ENCODE measurements around the gene ZNF724. TPM values are rescaled to one million over a fixed set of nuclear protein-coding genes. Genes with fewer than 3 reads are reported as not detected.
"Not testable (repeated sequence)": the region's sequence is repeated elsewhere in the genome, so short reads cannot be mapped to it uniquely, and the experiment has no call there.

The ZNF724 gene
- 4.1 and 6.2 TPM in 2 replicates for total RNA-seq (2014; rRNA removed; shearing (Covaris generic))
- polyA plus RNA-seq (2015; cell fraction: cytosol; rRNA removed), result 2.8 and 3.6 TPM in 2 replicates
- 1.9 and 2.4 TPM in 2 replicates for polyA plus RNA-seq (2015; cell fraction: nucleus; rRNA removed)

DNA sequence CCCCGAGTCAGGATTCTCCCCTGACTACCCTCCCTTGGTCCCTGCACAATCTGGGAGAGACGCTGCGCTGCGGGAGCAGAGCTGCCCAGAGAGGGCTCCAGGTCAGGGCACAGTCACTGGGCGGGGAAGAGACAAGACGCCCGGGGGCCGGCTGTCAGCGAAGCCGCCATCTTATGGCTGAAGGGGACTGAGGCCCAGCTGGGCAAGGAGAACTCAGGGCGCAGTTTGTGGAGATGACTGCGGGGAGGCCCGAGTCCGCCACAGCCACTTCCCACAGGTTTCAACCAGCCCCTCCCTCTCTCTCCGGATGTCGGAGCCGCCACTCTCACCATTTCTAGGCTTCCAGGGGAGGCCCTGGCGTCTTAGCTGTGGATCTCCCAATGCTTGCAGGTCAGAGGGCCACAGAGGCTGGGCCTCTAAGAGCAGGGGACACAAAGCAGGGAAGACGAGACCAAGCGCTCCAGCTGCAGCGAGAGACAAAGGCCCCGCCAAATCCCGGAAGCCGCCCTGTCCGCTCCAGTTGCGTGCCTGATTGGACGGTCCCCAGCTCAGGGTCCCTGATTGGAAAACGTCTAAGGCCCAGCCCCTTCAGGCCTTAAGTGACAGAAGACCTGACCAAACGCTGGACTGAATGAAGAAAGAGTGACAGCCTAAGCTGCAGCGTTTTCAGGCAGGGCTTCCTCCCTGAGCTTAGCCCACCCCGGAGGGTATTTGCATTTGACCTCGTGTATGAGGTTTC, at the start of gene ZNF724:
TSS of gene ZNF724 (minus strand) at position 484 of the 739 bp plus-strand sequence. CDS start at position 332, 152 bp downstream.
- in situ Hi-C loops (cut with HindIII; ENCODE audit: low pct_unique_long_range_greater_than_20kb, low sequenced_read_pairs), result no loop called here

DNA sequence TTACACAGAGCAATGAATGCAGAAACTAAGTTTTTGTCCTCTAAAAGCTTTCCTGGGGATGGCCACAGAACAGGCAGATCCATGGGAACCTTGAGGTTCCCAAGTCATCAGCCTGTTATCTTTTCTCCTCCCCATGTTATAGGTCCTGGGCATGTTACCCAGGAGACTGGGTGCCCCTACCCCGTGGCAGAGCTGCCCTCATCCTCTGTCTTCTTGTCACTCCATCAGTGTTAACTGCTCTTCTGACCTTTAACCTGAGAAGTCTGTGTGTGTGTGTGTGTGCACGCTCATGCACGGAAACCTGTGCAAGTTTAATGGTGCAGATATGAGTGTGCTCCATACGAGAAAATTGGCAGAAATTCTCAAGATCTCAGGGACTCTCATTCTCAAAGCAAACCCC, 43.9 kb upstream of the ZNF724 start:
- DNase-seq (ENCODE audit: low read depth, low spot score), result no peak
- in situ Hi-C loops (cut with HindIII; ENCODE audit: low pct_unique_long_range_greater_than_20kb, low sequenced_read_pairs), result no loop called here

More for the DNA sequence above, at the start of gene ZNF724:
- DNase-seq (ENCODE audit: low read depth, low spot score), result peak; percentile 93

DNA sequence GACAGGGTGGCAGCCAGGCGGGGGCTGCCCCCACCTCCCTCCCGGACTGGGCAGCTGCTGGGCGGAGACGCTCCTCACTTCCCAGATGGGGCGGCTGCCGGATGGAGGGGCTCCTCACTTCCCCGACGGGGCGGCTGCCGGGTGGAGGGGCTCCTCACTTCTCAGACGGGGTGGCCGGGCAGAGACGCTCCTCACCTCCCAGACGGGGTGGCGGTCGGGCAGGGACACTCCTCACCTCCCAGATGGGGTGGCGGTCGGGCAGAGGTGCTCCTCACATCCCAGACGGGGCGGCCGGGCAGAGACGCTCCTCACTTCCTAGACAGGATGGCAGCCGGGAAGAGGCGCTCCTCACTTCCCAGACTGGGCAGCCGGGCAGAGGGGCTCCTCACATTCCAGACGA, 39.8 kb upstream of the ZNF724 start:
- in situ Hi-C loops (cut with HindIII; ENCODE audit: low pct_unique_long_range_greater_than_20kb, low sequenced_read_pairs); DNase-seq (ENCODE audit: low read depth, low spot score): not testable (repeated sequence)

DNA sequence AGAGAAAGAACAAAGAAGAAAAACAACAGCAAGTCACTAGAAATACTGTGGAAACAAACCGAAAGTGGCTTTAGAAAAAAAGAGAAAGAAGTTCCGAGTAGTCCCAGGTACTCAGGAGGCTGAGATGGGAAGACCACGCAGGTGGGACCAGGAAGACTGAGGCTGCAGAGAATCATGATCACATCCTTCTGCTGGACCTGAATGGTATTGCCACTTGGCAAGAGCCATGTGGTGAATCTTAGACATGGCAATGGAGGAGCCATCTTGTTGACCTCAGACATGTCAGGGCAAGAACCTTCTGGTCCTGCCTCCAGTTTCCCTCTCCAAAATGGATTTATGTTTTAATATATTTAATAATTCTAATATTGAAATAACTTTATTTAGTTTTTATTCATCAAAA, 37.4 kb upstream of the ZNF724 start:
- in situ Hi-C loops (cut with HindIII; ENCODE audit: low pct_unique_long_range_greater_than_20kb, low sequenced_read_pairs), result no loop called here
- DNase-seq (ENCODE audit: low read depth, low spot score), result no peak

DNA sequence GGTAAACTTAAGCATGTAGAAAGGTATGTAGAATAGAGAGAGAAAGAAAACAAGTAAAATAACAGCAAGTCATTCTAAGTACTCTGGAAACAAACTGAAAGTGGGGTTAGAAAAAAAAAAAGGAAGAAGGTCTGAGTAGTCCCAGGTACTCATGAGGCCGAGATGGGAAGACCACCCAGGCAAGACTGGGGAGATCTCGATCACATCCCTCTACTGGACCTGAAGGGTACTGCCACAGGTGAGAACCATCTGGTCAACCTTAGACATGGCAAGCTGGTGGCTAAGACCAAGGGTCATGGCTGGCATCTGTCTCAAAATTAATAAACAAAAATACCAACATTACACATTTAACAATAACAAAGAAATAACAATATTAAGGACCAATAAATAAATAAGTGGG, 36.3 kb upstream of the ZNF724 start:
- no peak for DNase-seq (ENCODE audit: low read depth, low spot score)
- in situ Hi-C loops (cut with HindIII; ENCODE audit: low pct_unique_long_range_greater_than_20kb, low sequenced_read_pairs), result no loop called here

DNA sequence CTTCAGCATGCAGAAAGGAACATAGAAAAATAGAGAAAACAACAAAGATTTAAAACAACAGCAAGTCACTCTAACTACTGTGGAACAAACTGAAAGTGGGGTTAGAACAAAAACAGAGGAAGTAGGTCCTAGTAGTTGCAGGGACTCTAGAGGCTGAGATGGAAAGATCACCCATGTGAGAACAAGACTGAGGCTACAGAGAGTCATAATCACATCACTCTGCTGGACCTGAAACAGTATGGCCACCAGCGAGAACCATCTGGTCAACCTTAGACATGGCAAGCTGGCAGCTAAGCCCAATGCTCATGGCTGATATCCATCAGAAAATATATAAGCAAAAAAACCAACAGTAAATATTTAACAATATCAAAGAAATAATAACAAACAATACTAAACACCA, 35.8 kb upstream of the ZNF724 start:
- in situ Hi-C loops (cut with HindIII; ENCODE audit: low pct_unique_long_range_greater_than_20kb, low sequenced_read_pairs), result no loop called here
- no peak for DNase-seq (ENCODE audit: low read depth, low spot score)

DNA sequence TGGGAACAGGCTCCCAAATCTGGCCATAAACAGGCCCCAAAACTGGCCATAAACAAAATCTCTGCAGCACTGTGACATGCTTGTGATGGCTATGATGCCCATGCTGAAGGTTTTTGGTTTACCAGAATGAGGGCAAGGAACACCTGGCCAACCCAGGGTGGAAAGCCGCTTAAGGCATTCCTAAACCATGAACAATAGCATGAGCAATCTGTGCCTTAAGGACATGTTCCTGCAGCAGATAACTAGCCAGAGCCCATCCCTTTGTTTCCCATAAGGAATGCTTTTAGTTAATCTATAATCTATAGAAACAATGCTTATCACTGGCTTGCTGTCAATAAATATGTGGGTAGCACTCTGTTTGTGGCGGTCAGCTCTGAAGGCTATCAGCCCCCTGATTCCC, 35.1 kb upstream of the ZNF724 start:
- in situ Hi-C loops (cut with HindIII; ENCODE audit: low pct_unique_long_range_greater_than_20kb, low sequenced_read_pairs); DNase-seq (ENCODE audit: low read depth, low spot score): not testable (repeated sequence)

DNA sequence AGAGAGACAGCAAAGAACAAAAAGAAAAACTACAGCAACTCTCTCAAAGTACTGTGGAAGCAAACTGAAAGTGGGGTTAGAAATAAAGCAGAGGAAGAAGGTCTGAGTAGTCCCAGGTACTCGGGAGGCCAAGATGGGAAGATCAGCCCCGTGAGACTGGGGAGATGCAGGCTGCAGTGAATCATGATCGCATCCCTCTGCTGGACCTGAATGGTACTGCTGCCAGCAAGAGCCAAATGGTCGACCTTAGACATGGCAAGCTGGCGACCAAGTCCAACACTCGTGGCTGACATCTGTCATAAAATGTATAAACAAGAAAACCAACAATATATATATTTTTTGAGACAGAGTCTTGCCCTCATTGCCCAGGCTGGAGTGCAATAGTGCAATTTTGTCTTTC, 33.7 kb upstream of the ZNF724 start:
- in situ Hi-C loops (cut with HindIII; ENCODE audit: low pct_unique_long_range_greater_than_20kb, low sequenced_read_pairs), result no loop called here
- DNase-seq (ENCODE audit: low read depth, low spot score), result peak; percentile 47

DNA sequence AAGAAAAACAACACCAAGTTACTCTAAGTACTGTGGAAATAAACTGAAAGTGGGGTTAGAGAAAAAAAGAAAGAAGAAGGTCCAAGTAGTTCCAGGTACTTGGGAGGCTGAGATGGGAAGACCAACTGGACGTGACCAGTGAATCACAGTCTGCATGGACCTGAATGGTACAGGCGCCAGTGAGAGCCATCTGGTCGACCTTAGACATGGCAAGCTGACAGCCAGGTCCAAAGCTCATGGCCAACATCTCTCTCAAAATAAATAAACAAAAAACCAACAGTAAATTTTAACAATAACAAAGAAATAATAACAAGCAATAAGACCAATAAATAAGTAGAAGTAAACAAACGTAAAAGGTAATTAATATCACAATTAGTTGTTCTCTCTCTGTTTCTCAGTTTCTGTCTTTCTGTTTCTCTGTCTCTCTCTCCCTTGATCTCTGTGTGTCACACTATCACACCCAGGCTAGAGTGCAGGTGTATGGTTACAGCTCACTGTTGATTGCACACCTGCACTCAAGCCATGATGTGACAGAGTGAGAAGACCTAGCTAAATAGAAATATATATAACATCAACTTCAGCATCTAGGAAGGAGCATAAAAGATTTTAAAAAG, 31.6 kb upstream of the ZNF724 start:
- no peak for DNase-seq (ENCODE audit: low read depth, low spot score)
- in situ Hi-C loops (cut with HindIII; ENCODE audit: low pct_unique_long_range_greater_than_20kb, low sequenced_read_pairs), result no loop called here

DNA sequence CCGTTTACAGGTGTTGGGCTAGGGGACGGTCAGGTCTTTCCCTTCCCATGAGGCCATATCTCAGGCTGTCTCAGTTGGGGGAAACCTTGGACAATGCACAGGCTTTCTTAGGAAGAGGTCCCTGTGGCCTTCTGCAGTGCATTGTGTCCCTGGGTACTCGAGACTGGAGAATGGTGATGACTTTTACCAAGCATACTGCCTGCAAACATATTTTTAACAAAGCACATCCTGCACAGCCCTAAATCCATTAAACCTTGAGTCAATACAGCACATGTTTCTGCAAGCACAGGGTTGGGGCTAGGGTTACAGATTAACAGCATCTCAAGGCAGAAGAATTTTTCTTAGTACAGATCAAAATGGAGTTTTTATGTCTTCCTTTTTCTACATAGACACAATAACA, 27.9 kb upstream of the ZNF724 start:
- in situ Hi-C loops (cut with HindIII; ENCODE audit: low pct_unique_long_range_greater_than_20kb, low sequenced_read_pairs); DNase-seq (ENCODE audit: low read depth, low spot score): not testable (repeated sequence)

DNA sequence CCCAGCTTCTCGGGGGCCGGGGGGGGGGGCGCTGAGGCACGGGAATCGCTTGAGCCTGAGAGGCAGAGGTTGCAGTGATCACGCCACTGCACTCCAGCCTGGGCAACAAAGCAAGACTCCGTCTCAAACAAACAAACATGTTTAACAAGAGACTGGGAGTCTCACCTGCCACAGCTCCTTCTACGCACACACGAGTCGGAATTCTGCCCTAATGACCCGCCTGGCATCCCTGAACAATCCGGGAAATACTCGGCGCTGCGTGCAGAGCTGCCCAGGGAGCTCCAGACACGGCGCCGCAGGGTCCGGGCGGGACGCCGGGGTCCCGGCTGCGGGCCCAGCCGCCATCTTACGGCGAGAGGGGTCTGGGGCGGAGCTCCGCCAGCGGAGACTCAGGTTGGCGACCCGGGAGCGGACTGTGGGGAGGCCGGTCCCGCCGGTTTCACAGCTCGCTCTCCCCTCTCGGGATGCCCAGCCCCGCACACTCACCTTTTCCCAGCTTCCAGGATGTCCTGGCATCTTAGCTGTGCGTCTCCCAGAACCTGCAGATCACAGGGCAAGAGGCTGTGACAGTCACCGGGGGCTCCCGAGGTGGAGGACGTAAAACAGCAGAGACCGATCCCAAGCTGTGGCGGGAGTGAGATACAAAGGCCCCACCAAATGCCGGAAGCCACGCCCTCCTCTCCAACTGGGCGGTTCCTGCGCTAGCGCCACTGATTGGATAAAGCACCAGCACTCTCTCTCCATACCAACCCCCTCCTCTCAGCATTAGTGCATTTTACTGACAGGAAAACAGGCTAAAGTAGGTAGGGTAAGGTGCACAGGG, 23.6 kb upstream of the ZNF724 start:
- in situ Hi-C loops (cut with HindIII; ENCODE audit: low pct_unique_long_range_greater_than_20kb, low sequenced_read_pairs), result no loop called here
- peak; percentile 83 for DNase-seq (ENCODE audit: low read depth, low spot score)

DNA sequence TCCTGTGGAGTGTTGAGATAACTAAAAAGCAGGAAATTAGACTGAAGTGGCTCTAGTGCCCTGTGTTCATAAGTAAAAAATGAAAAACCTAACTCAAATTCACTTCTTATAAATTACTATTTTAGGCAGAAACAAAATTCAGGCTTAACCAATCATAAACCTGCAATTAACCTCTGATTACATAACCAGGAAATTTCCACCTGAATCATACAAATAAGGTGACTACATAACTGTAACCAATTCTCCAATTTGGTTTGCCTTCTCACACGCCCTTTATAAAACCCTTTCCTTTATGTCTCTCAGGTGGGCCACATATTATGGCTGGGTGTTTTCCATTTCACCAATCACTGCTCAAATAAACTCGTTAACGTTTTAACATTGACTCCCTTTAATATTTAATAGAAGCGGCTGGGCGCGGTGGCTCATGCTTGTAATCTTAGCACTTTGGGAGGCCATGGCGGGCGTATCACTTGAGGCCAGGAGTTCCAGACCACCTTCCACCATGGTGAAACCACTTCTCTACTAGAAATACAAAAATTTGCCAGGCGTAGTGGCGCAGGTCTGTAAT, 22.9 kb upstream of the ZNF724 start:
- no peak for DNase-seq (ENCODE audit: low read depth, low spot score)
- in situ Hi-C loops (cut with HindIII; ENCODE audit: low pct_unique_long_range_greater_than_20kb, low sequenced_read_pairs), result no loop called here

DNA sequence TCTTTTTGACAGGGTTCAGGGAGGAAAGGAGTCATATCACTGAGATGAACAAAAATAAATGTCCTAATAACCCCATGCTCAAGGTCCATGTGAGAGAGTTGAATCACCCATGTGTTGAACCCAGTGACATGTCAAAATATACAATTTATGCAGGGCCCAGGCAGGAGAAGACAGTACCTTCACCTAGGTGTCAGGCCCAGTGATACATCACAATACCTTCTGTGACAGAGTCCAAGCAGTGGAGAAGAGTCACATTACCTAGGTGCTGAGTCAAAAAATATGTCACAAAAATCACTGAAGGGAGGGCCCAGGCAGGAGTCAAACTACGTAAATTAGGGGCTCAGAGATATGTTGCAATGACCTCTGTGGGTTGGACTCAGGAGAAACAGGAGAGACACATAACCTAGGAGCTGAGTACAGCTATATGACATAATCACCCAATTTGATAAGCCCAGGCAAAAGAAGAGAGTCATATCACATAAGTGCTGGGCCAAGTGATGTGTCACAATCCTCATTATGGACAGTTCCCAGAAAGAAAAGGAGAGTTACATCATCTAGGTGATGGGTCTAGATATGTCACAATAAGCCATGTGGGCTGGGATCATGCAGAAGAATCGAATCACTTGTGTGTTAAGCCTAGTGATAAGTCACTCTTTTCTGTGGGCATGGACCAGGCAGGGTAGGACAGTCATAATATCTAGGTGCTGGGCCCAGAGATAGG, 13.8 kb upstream of the ZNF724 start:
- in situ Hi-C loops (cut with HindIII; ENCODE audit: low pct_unique_long_range_greater_than_20kb, low sequenced_read_pairs), result no loop called here
- no peak for DNase-seq (ENCODE audit: low read depth, low spot score)

DNA sequence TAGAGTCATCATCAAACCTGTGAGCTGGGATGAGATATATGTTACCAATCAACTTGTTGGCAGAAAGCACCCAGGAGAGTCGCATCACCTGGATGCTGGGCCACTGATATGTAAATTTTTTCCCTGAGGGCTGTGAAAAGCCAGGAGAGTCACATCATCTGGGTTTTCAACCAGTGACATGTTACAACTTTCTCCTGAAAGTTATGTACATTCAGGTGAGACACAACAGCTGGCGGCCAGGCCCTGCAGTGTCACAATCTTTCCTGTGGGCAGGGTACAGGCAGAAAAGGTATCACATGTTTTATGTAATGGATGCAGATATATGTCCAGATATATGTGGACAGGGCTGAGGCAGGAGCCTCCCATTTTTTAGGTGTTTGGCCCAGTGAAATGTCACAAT, 13.2 kb upstream of the ZNF724 start:
- in situ Hi-C loops (cut with HindIII; ENCODE audit: low pct_unique_long_range_greater_than_20kb, low sequenced_read_pairs), result no loop called here
- no peak for DNase-seq (ENCODE audit: low read depth, low spot score)

DNA sequence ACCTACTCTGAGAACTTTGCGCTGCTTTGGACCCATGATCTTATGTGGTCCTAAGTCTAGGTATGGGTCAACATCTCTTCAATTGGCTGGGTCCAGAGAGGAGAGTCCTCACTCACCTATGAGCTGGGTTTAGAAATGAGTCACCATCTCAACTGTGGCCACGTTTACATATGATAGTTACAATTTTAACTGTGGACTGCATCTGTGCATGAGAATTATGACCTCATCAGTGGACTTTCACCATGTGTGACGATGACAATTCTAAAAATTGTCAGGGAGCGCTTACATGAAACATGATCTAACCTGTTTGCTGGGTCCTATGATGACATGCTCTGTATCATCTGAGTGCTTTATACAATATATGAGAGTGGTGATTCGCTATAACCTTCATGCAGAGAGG, 12.7 kb upstream of the ZNF724 start:
- DNase-seq (ENCODE audit: low read depth, low spot score), result no peak
- in situ Hi-C loops (cut with HindIII; ENCODE audit: low pct_unique_long_range_greater_than_20kb, low sequenced_read_pairs), result no loop called here

DNA sequence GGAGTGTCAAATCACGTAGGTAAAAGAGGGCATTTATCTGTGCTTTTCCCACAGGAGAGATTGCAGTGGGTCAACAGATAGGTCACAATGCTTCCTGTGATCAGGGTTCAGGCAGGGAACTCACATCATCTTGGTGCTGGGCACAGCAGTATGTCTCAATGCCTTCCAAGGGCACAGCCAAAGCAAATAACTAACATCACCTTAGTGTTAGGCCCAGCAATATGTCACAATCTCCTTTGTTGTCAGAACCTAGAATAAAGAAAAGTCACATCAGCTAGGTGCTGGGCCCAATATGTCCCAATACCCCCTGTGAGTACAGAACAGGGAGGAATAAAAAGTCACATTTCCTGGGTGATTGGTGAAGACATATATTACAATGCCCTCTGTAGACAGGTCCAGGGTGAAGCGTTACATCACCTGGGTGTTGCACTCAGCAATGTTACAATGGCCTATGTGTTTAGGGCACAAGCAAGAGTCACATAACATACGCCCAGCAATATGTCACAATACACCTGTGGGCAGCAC, 11.4 kb upstream of the ZNF724 start:
- no peak for DNase-seq (ENCODE audit: low read depth, low spot score)
- in situ Hi-C loops (cut with HindIII; ENCODE audit: low pct_unique_long_range_greater_than_20kb, low sequenced_read_pairs), result no loop called here

DNA sequence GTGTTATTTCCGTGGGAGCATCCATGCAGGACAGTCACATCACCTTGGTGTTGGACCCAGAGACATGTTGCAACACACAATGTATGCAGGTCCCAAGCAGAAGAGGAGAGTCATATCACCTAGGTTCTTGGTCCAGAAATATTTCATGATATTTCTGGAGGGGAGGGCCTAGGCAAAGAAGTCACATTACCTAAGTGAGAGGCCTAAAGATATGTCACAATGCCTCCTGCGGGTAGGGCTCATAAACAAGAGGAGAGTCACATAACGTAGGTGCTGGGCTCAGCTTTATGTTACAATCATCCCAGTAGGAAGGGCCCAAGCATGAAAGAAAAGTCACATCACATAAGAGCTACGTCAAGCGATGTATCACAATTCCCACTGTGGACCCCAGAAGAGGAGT, 10.8 kb upstream of the ZNF724 start:
- in situ Hi-C loops (cut with HindIII; ENCODE audit: low pct_unique_long_range_greater_than_20kb, low sequenced_read_pairs), result no loop called here
- no peak for DNase-seq (ENCODE audit: low read depth, low spot score)

All from SK-MEL-5 (cell line).